Measurements from ENCODE around the gene SPPL2B. TPM values are rescaled to one million over a fixed set of nuclear protein-coding genes. Genes with fewer than 3 reads are reported as not detected.

The SPPL2B gene
- total RNA-seq, 2 donors from 2014 or later, result 52.0 to 55.3 TPM

DNA sequence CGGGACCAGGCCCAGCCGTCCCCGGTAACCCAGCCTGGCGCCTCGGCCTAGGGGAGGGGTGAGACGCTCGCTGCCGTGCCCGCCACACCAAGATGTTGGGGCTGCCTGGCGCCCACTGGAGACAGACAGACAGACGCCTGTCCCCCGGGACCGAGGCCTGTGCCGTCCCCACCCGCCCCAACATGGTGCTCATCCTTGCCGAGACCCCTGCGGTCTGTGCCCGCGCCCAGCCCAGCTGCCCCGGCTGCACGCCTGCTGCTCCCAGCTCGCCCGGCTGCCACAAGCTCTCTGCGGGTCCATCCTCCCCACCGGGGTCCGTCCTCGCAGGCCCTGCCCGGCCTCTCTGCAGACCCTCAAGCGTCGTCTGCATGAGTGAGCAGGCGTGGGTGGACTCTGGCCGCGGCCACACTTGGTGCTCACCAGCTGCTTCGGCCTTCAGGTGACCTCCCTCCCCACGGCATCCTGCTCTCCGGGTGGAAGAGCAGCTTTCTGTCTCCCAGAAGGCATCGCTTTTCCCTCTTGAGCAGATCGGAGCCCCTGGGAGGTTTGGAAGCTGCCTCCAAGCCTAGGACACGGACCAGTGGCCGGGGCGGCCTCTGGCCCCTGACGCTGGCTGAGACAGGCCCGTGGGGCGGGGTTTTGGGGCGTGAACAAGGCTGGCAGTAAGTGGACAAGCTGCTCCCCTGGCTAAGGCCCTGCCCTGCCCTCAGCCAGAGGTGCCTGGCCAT, 24.8 kb downstream of the SPPL2B start:
- ATAC-seq (replicated peaks in 1 of 2) (no peak), DNase-seq (no peak)
- no peaks in the 10 kb centered on the region for H3K9me3 Mint-ChIP-seq
- no peaks in the 10 kb centered on the region for H3K36me3 Mint-ChIP-seq (ENCODE audit: insufficient read depth in 2 of 2)
- H3K27ac Mint-ChIP-seq, result no peak overlapping the region
- H3K27me3 Mint-ChIP-seq (ENCODE audit: low read depth), result no peaks in the 10 kb centered on the region
- no peaks in the 10 kb centered on the region for H3K4me1 Mint-ChIP-seq (ENCODE audit: low read depth)
- no peak overlapping the region for H3K4me3 Mint-ChIP-seq

- no peaks in the 10 kb centered on the region for H3K4me1 Mint-ChIP-seq (ENCODE audit: low read depth)
- H3K4me3 Mint-ChIP-seq, result no peak overlapping the region
- no peaks in the 10 kb centered on the region for H3K9me3 Mint-ChIP-seq
Measured at GRCh38 chr19:2353887-2354592, 25.6 kb downstream of the SPPL2B start.

DNA sequence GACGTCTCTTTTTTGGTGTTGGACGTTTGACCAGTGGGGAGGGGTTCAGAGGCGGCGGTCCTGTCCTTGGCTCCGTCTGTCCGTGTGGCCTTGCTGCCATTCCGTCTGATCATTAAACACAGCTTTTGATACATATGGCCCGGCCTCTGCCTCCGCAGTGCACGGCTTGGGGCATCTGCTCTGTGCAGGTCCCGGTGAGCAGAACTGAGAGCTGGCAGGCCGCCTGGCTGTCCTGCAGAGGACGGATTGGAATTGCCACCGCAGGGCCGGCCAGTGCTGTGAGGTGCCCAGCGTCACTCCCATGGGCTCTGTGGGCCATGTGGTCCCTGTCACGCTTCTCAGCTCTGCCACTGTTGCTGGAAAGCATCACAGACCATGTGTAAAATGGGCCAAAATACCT, 26.2 kb downstream of the SPPL2B start:
- no peak for ATAC-seq (replicated peaks in 1 of 2)
- Mint-ChIP-seq H3K27ac (no peak overlapping the region), H3K4me1 (ENCODE audit: low read depth) (no peaks in the 10 kb centered on the region), H3K27me3 (ENCODE audit: low read depth) (no peaks in the 10 kb centered on the region), H3K36me3 (ENCODE audit: insufficient read depth in 2 of 2) (no peaks in the 10 kb centered on the region), H3K4me3 (no peak overlapping the region), H3K9me3 (no peaks in the 10 kb centered on the region)
- DNase-seq, result no peak

More at GRCh38 chr19:2353887-2354592, 25.6 kb downstream of the SPPL2B start:
- no peak for DNase-seq
- Mint-ChIP-seq H3K27me3 (ENCODE audit: low read depth) (no peaks in the 10 kb centered on the region), H3K36me3 (ENCODE audit: insufficient read depth in 2 of 2) (no peaks in the 10 kb centered on the region), H3K27ac (no peak overlapping the region)
- ATAC-seq (replicated peaks in 1 of 2), result no peak

DNA sequence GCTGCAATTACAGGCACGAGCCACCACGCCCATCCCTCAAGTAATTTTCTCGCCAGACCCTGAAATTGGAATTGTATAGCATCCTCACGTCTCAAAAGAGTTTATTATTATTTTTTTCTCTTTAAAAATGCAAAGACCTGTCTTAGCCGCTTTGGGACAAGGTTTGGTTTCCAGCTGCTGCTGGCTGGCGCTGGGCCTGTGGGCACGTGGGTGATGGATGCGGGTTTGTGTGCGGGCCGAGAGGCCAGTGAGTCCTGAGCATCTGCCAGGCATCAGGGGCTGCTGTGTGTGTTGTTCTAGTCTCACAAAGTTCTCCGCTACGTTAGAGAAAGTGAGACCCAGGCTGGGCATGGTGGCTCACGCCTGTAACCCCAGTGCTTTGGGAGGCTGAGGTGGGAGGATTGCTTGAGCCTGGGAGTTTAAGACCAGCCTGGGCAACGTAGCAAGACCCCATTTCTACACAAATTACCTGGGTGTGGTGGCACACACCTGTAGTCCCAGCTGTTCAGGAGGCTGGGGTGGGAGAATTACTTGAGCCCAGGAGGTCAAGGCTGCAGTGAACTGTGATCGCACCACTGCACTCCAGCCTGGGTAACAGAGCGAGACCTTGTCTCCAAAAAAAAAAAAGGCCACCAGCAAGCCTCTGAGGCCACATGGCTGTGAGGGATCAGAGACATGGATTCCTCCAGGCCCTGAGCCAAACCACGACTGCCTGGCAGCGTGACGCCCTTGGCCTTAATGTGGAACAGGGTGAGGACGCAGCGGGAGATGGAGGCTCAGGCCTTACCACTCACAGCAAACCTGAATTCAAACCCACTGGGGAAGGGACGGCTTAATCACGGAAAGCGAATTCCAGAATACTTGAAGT, 26.9 kb downstream of the SPPL2B start:
- Mint-ChIP-seq H3K4me3 (no peak overlapping the region), H3K36me3 (ENCODE audit: insufficient read depth in 2 of 2) (no peaks in the 10 kb centered on the region), H3K9me3 (no peaks in the 10 kb centered on the region), H3K27ac (no peak overlapping the region), H3K27me3 (ENCODE audit: low read depth) (peaks cover 2% of the 10 kb centered on the region), H3K4me1 (ENCODE audit: low read depth) (no peaks in the 10 kb centered on the region)
- DNase-seq, result no peak
- ATAC-seq (replicated peaks in 1 of 2), result no peak

DNA sequence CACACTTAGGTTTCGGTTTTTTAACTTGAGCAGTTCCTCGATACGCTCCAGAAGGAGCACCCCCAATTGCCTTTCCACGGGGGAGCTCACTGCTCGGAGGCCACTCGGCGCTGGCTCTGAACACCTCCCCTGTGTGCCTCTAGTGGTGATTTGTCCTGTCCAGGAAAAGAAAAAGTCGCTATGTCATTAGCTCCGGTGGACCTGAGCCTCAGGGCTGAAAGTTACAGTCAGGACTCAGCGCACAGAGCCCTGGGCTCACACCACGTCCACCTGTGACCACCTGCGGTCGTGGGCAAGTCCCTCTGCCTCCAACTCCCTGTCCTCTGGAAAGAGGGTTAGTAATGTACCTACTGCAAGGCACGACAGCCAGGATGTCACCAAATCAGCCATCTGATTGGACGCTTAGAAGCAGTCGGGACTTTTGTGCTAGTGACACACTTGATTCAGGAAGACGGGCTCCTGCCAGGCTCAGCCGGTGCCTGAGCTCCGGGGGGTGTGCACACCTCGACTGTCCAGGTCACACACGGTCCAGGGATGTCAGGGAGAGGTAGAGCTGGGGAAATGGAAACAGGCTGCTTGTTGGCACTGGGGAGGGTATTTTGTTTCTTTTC, 27.7 kb downstream of the SPPL2B start:
- Mint-ChIP-seq H3K4me3 (no peak overlapping the region), H3K4me1 (ENCODE audit: low read depth) (no peaks in the 10 kb centered on the region), H3K36me3 (ENCODE audit: insufficient read depth in 2 of 2) (no peaks in the 10 kb centered on the region), H3K27me3 (ENCODE audit: low read depth) (peaks cover 6% of the 10 kb centered on the region), H3K27ac (no peak overlapping the region), H3K9me3 (no peaks in the 10 kb centered on the region)
- ATAC-seq (replicated peaks in 1 of 2) (no peak), DNase-seq (no peak)

GRCh38 chr19:2357279-2358206, 29.1 kb downstream of the SPPL2B start:
- no peak for ATAC-seq (replicated peaks in 1 of 2)
- Mint-ChIP-seq H3K27ac (no peak overlapping the region), H3K9me3 (no peaks in the 10 kb centered on the region), H3K4me3 (no peak overlapping the region), H3K4me1 (ENCODE audit: low read depth) (no peaks in the 10 kb centered on the region), H3K36me3 (ENCODE audit: insufficient read depth in 2 of 2) (no peaks in the 10 kb centered on the region), H3K27me3 (ENCODE audit: low read depth) (peaks cover 6% of the 10 kb centered on the region)
- no peak for DNase-seq

DNA sequence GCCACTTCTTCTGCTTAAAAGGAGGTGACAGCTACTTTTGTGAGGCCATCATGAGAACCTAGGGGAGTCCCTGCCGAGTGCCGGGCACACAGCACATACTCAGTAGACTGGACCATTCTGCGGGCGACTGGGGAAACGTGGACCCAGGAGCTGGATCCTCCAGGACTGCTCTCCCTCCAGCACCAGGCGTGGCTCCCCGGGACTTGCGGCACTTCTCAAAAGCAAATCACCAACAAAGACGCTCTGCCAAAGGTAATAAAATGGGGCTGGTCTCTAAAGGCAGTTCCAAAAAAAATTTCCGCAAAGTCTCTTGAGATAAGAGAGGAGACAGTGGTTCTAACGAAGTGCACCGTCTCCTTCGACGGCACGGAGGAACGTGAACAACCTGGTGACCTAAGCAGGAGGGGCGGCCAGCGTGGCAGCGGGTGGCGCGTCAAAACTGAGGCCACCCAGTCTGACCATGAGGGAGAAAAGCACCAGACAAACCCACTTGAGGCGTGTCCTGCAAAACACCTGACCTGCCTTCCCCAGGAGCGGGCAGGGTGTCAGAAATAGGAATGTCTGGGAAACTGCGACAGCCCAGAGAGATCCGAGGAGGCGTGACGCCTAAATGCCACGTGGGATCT, 30.2 kb downstream of the SPPL2B start:
- Mint-ChIP-seq H3K27ac (no peak overlapping the region), H3K4me3 (no peak overlapping the region), H3K36me3 (ENCODE audit: insufficient read depth in 2 of 2) (no peaks in the 10 kb centered on the region), H3K4me1 (ENCODE audit: low read depth) (no peaks in the 10 kb centered on the region), H3K27me3 (ENCODE audit: low read depth) (peaks cover 6% of the 10 kb centered on the region), H3K9me3 (no peaks in the 10 kb centered on the region)
- no peak for DNase-seq
- ATAC-seq (replicated peaks in 1 of 2), result no peak

DNA sequence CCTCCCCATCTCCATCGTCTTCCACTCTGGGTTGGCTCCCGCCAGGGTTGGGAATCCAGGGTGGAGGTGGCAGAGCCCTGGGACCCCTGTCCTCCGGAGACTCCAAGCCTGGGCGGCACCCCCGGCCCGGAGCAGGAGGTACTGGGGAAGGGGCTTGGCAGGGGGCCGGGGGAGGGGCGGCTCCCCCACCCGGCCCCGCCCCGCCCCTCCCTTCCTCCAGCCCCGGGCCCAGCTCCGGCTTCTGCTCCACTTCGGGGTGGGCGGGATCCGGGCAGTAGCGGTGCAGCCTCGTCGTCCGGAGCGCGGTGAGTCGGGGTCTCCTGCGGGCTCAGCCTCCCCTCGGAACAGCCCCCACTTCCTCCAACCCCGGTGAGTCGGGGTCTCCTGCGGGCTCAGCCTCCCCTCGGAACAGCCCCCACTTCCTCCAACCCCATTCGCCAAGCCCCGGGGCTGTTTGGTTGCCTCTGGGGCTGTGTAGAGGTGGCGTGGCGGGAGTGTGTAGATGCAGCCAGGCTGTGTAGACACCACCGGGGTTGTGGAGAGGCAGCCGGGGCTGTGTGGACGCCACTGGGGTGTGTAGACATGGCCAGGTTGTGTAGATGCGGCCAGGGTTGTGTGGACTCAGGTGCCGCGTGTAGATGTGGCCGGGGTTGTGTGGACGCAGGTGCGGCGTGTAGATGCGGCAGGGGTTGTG, 31.7 kb downstream of the SPPL2B start, which contains the start of gene TMPRSS9:
Gene TMPRSS9 (plus strand): TSS at position 274 of the 694 bp plus-strand sequence. CDS start 29,521 bp downstream, outside the sequence.
- Mint-ChIP-seq H3K9me3 (no peaks in the 10 kb centered on the region), H3K27me3 (ENCODE audit: low read depth) (peaks cover 10% of the 10 kb centered on the region), H3K4me3 (no peak within 1 kb of the TSS), H3K27ac (no peak within 1 kb of the TSS), H3K36me3 (ENCODE audit: insufficient read depth in 2 of 2) (no peaks in the 10 kb centered on the region), H3K4me1 (ENCODE audit: low read depth) (no peaks in the 10 kb centered on the region)
- ATAC-seq (replicated peaks in 1 of 2) (peak; percentile 20 to 28), DNase-seq (no peak)

GRCh38 chr19:2360833-2361232, 32.3 kb downstream of the SPPL2B start:
- Mint-ChIP-seq H3K4me3 (no peak overlapping the region), H3K9me3 (no peaks in the 10 kb centered on the region), H3K27me3 (ENCODE audit: low read depth) (peaks cover 13% of the 10 kb centered on the region), H3K27ac (no peak overlapping the region), H3K36me3 (ENCODE audit: insufficient read depth in 2 of 2) (peaks cover 0 to 3% of the 10 kb centered on the region in 2 donors), H3K4me1 (ENCODE audit: low read depth) (no peaks in the 10 kb centered on the region)
- no peak for DNase-seq
- peak in 1 of 2 donors; percentile 18 for ATAC-seq (replicated peaks in 1 of 2)

GRCh38 chr19:2361246-2362045, 33.0 kb downstream of the SPPL2B start:
- Mint-ChIP-seq H3K9me3 (no peaks in the 10 kb centered on the region), H3K27me3 (ENCODE audit: low read depth) (peaks cover 13% of the 10 kb centered on the region), H3K36me3 (ENCODE audit: insufficient read depth in 2 of 2) (peaks cover 0 to 3% of the 10 kb centered on the region in 2 donors), H3K4me3 (no peak overlapping the region), H3K27ac (no peak overlapping the region), H3K4me1 (ENCODE audit: low read depth) (no peaks in the 10 kb centered on the region)
- ATAC-seq (replicated peaks in 1 of 2) (no peak), DNase-seq (no peak)
